GM23338 (cell line): ENCODE results near the gene GPD1L. TPM values are rescaled to one million over a fixed set of nuclear protein-coding genes. Genes with fewer than 3 reads are reported as not detected.

Source experiments
- ATAC-seq: fragments of 200-7000 bp; cut with Tn5 transposase; 3 replicates; pipeline ENCODE4 v1.9.1; 2020
- DNase-seq: peaks from one replicate; pipeline ENCODE4 v3.0.0-alpha.2; 2015; ENCODE audit warnings: low spot score
- H2AFZ ChIP-seq: fragments of 200-600 bp; sonication (generic); 2 replicates; pipeline ENCODE4 v1.8.0; 2016; ENCODE audit warnings: antibody characterized with exemption, mild to moderate bottlenecking, moderate library complexity
- H3F3A ChIP-seq: fragments of 200-600 bp; sonication (generic); replicated peaks from 2 replicates; pipeline ENCODE4 v1.8.0; 2017; ENCODE audit warnings: antibody characterized with exemption, mixed run types, low read depth
- H3K27ac ChIP-seq: fragments of 200-600 bp; sonication (generic); 2 replicates; pipeline ENCODE4 v1.6.1; 2016; ENCODE audit warnings: low read depth
- H3K27me3 ChIP-seq: fragments of 200-600 bp; sonication (generic); 2 replicates; pipeline ENCODE4 v1.8.0; 2016; ENCODE audit warnings: mild to moderate bottlenecking, mixed run types, moderate library complexity; ENCODE audit not compliant: insufficient read depth
- H3K36me3 ChIP-seq: fragments of 200-600 bp; sonication (generic); 2 replicates; pipeline ENCODE4 v1.8.0; 2016; ENCODE audit warnings: mild to moderate bottlenecking; ENCODE audit not compliant: insufficient read depth
- H3K4me1 ChIP-seq: fragments of 200-600 bp; sonication (generic); 2 replicates; pipeline ENCODE4 v1.8.0; 2016; ENCODE audit warnings: mild to moderate bottlenecking, moderate library complexity; ENCODE audit not compliant: insufficient read depth
- H3K4me2 ChIP-seq: fragments of 200-600 bp; sonication (generic); 2 replicates; pipeline ENCODE4 v1.7.1; 2017; ENCODE audit warnings: mixed run types
- H3K4me3 ChIP-seq: fragments of 200-600 bp; sonication (generic); 2 replicates; pipeline ENCODE4 v1.6.1; 2016; ENCODE audit warnings: mixed run types
- H3K79me2 ChIP-seq: fragments of 200-600 bp; sonication (generic); replicated peaks from 2 replicates; pipeline ENCODE4 v1.8.0; 2017; ENCODE audit warnings: mild to moderate bottlenecking; ENCODE audit not compliant: insufficient read depth
- H3K9me2 ChIP-seq: fragments of 200-600 bp; sonication (generic); 2 replicates; pipeline ENCODE4 v1.8.0; 2017; ENCODE audit not compliant: insufficient read depth
- H4K20me1 ChIP-seq: fragments of 200-600 bp; sonication (generic); replicated peaks from 2 replicates; pipeline ENCODE4 v1.8.0; 2017; ENCODE audit warnings: mild to moderate bottlenecking; ENCODE audit not compliant: insufficient read depth
- H3K27ac Mint-ChIP-seq: 2 replicates; pipeline ENCODE4 v1.8.0; 2020; ENCODE audit warnings: inconsistent platforms, mild to moderate bottlenecking, moderate library complexity, mixed read lengths
- H3K27me3 Mint-ChIP-seq: 3 replicates; pipeline ENCODE4 v1.8.0; 2022; ENCODE audit warnings: low read depth, mild to moderate bottlenecking, moderate library complexity, mixed read lengths, inconsistent platforms; ENCODE audit not compliant: insufficient read depth, poor library complexity
- H3K36me3 Mint-ChIP-seq: 3 replicates; pipeline ENCODE4 v1.8.0; 2021; ENCODE audit warnings: low read depth, mild to moderate bottlenecking, inconsistent platforms, moderate library complexity, mixed read lengths
- H3K4me1 Mint-ChIP-seq: 3 replicates; pipeline ENCODE4 v1.8.0; 2020; ENCODE audit warnings: mild to moderate bottlenecking, inconsistent platforms, mixed read lengths
- H3K4me3 Mint-ChIP-seq: 3 replicates; pipeline ENCODE4 v1.8.0; 2021; ENCODE audit warnings: moderate library complexity, mild to moderate bottlenecking, inconsistent platforms, mixed read lengths
- H3K9me3 Mint-ChIP-seq: 3 replicates; pipeline ENCODE4 v1.8.0; 2020; ENCODE audit warnings: moderate library complexity, mild to moderate bottlenecking, inconsistent platforms, mixed read lengths
- CREB1 ChIP-seq: fragments of 250-450 bp; sonication (Bioruptor Pico); IDR thresholded peaks from 2 replicates; pipeline ENCODE4 v1.5.0; 2020; ENCODE audit warnings: low read depth, mild to moderate bottlenecking, moderate library complexity
- CTCF ChIP-seq, 2 experiments: fragments of 200-600 bp in 1 of 2; sonication (generic) in 1 of 2; conservative IDR thresholded peaks; 2 replicates each; pipeline versions ENCODE4 v1.5.1 to v1.6.1; 2016 to 2017; ENCODE audit warnings: antibody characterized with exemption in 2 of 2, low read depth in 2 of 2, mild to moderate bottlenecking in 2 of 2, moderate library complexity in 1 of 2
- ETS1 ChIP-seq: IDR thresholded peaks from 2 replicates; pipeline ENCODE4 v1.6.1; 2016; ENCODE audit warnings: antibody characterized with exemption
- EZH2phosphoT487 ChIP-seq: fragments of 200-600 bp; sonication (generic); IDR thresholded peaks from one replicate; pipeline ENCODE4 v1.8.1; 2018; ENCODE audit warnings: antibody characterized with exemption; ENCODE audit not compliant: unreplicated experiment
- JUNB ChIP-seq: IDR thresholded peaks from one replicate; pipeline ENCODE4 v1.6.1; 2016; ENCODE audit warnings: antibody characterized with exemption; ENCODE audit not compliant: unreplicated experiment
- NANOG ChIP-seq: IDR thresholded peaks from 2 replicates; pipeline ENCODE4 v1.6.1; 2016; ENCODE audit warnings: antibody characterized with exemption, borderline replicate concordance
- POLR2AphosphoS5 ChIP-seq: IDR thresholded peaks from 2 replicates; pipeline ENCODE4 v1.6.1; 2016; ENCODE audit warnings: antibody characterized with exemption, low read depth
- REST ChIP-seq: IDR thresholded peaks from one replicate; pipeline ENCODE4 v1.6.1; 2018; ENCODE audit warnings: antibody characterized with exemption; ENCODE audit not compliant: unreplicated experiment
- STAT1 ChIP-seq: IDR thresholded peaks from one replicate; pipeline ENCODE4 v1.6.1; 2016; ENCODE audit warnings: antibody characterized with exemption; ENCODE audit not compliant: unreplicated experiment
- ZNF331 ChIP-seq: fragments of 250-450 bp; sonication (Bioruptor Pico); IDR thresholded peaks from 2 replicates; pipeline ENCODE4 v1.5.0; 2020; ENCODE audit warnings: low read depth, mild to moderate bottlenecking, moderate library complexity
- polyA plus RNA-seq: library from polyadenylated mRNA; unstranded; fragments of >200 nt; fragmentation: Nextera tagmentation; extraction: Ambion mirVana; gene quantifications from 2 replicates; pipeline ENCODE4 v1.2.1, GENCODE V29; 2016
- total RNA-seq: library from RNA; depleted of rRNA; stranded (reverse); fragments of >200 nt; shearing (Covaris generic); gene quantifications from 2 replicates; pipeline ENCODE4 v1.2.3, GENCODE V29; 2014

GPD1L gene
- total and polyA plus RNA-seq, 2 experiments from 2014 or later, result 2.0 to 6.4 TPM

GRCh38 chr3:32083702-32084270 is 22.6 kb upstream of the GPD1L start:
- Histone ChIP-seq H2AFZ (peak overlapping the region; percentile 70; the same call in 1 of the 2 replicates), H3K4me1 (no peaks in the 10 kb centered on the region), H3K4me2 (no peak overlapping the region), H3K4me3 (no peak overlapping the region), H3F3A (no peaks in the 10 kb centered on the region), H3K36me3 (no peaks in the 10 kb centered on the region), H3K79me2 (no peaks in the 10 kb centered on the region), H3K27ac (no peak overlapping the region), H4K20me1 (no peaks in the 10 kb centered on the region), H3K9me2 (no peaks in the 10 kb centered on the region; the same call in 1 of the 2 replicates), H3K27me3 (no peaks in the 10 kb centered on the region)
- no peak overlapping the region for H3K4me3 Mint-ChIP-seq
- no peaks in the 10 kb centered on the region for H3K36me3 Mint-ChIP-seq
- TF ChIP-seq JUNB, result no peak
- no peak for TF ChIP-seq STAT1
- no peak for TF ChIP-seq CTCF (conservative IDR thresholded peaks at IDR 0.05; ENCODE audit: low read depth in 2 of 2)
- no peak for TF ChIP-seq ETS1
- TF ChIP-seq CREB1 (CRISPR knock-in tag), result no peak
- no peak for TF ChIP-seq REST
- TF ChIP-seq NANOG, result no peak
- TF ChIP-seq POLR2AphosphoS5, result no peak
- no peak for DNase-seq
- no peak overlapping the region for H3K27ac Mint-ChIP-seq
- no peaks in the 10 kb centered on the region for H3K27me3 Mint-ChIP-seq
- no peak for ATAC-seq
- H3K4me1 Mint-ChIP-seq, result no peaks in the 10 kb centered on the region
- peaks cover 6% of the 10 kb centered on the region; the same call in 1 of the 3 replicates for H3K9me3 Mint-ChIP-seq

GRCh38 chr3:32084870-32085269 is 21.6 kb upstream of the GPD1L start:
- H3K9me3 Mint-ChIP-seq, result peaks cover 6% of the 10 kb centered on the region; the same call in 1 of the 3 replicates
- no peak for ATAC-seq
- no peak overlapping the region for H3K27ac ChIP-seq
- no peak overlapping the region for H3K4me3 Mint-ChIP-seq
- no peaks in the 10 kb centered on the region for H3F3A ChIP-seq
- H3K4me2 ChIP-seq, result no peak overlapping the region
- H3K27me3 ChIP-seq, result no peaks in the 10 kb centered on the region
- no peaks in the 10 kb centered on the region for H3K4me1 ChIP-seq
- H3K9me2 ChIP-seq, result no peaks in the 10 kb centered on the region; the same call in 1 of the 2 replicates
- no peak overlapping the region for H3K4me3 ChIP-seq
- no peaks in the 10 kb centered on the region for H3K27me3 Mint-ChIP-seq
- H3K36me3 ChIP-seq, result no peaks in the 10 kb centered on the region
- H2AFZ ChIP-seq, result no peak overlapping the region
- no peaks in the 10 kb centered on the region for H3K36me3 Mint-ChIP-seq
- H3K4me1 Mint-ChIP-seq, result no peaks in the 10 kb centered on the region
- DNase-seq, result no peak
- no peak overlapping the region for H3K27ac Mint-ChIP-seq
- H4K20me1 ChIP-seq, result no peaks in the 10 kb centered on the region
- no peaks in the 10 kb centered on the region for H3K79me2 ChIP-seq
- TF ChIP-seq NANOG, result no peak
- no peak for TF ChIP-seq ZNF331 (CRISPR knock-in tag)
- TF ChIP-seq JUNB, result no peak
- TF ChIP-seq ETS1, result no peak
- TF ChIP-seq EZH2phosphoT487, result no peak
- no peak for TF ChIP-seq REST
